ENCODE data around the gene SLC22A31.

DNA sequence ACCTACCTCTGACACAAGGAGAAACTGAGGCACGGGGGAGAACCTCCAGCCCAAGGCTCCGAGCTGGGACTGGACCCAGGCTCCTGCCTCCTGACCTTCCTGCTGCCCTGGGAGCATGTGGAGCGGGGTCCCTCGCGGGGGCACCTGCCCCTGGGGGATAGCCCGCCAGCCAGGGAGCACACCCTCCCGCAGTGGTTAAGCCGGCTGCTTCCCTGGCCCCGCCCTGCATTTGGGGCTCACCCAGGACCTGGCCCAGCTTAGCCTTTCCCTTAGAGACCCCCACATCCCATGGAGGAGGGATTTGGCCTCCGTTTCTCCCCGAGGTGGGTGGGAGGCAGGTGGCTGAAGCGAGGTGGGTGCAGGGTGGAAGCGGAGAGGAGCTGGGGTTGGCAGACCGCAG, 30.6 kb downstream of the SLC22A31 start:
- TF ChIP-seq, protein P1, sequence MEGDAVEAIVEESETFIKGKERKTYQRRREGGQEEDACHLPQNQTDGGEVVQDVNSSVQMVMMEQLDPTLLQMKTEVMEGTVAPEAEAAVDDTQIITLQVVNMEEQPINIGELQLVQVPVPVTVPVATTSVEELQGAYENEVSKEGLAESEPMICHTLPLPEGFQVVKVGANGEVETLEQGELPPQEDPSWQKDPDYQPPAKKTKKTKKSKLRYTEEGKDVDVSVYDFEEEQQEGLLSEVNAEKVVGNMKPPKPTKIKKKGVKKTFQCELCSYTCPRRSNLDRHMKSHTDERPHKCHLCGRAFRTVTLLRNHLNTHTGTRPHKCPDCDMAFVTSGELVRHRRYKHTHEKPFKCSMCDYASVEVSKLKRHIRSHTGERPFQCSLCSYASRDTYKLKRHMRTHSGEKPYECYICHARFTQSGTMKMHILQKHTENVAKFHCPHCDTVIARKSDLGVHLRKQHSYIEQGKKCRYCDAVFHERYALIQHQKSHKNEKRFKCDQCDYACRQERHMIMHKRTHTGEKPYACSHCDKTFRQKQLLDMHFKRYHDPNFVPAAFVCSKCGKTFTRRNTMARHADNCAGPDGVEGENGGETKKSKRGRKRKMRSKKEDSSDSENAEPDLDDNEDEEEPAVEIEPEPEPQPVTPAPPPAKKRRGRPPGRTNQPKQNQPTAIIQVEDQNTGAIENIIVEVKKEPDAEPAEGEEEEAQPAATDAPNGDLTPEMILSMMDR (conservative IDR thresholded peaks at IDR 0.05; ENCODE audit: low read depth, low read length), result no peak
- no peak for TF ChIP-seq EZH2 (IDR thresholded peaks at IDR 0.05; ENCODE audit: borderline replicate concordance, low read depth, low read length, poor library complexity, severe bottlenecking)

Data from A673 (cell line).